Testis (tissue), 2 donors: ENCODE results near the gene IRGQ.

Experiments used
- POLR2A ChIP-seq: fragments of 450-650 bp; IDR thresholded peaks from one replicate; pipeline ENCODE4 v1.6.1; 2017; ENCODE audit warnings: antibody characterized with exemption, mild to moderate bottlenecking, moderate library complexity
- TF ChIP-seq, protein P1 (sequence below), 3 experiments: fragments of 450-650 bp in 2 of 3; fragments of 200-600 bp in 1 of 3; sonication (generic) in 1 of 3; IDR thresholded peaks; one replicate each; pipeline ENCODE4 v1.5.1; 2016 to 2019; ENCODE audit warnings: antibody characterized with exemption in 3 of 3, mild to moderate bottlenecking in 2 of 3, moderate library complexity in 1 of 3

- TF ChIP-seq, protein P1, sequence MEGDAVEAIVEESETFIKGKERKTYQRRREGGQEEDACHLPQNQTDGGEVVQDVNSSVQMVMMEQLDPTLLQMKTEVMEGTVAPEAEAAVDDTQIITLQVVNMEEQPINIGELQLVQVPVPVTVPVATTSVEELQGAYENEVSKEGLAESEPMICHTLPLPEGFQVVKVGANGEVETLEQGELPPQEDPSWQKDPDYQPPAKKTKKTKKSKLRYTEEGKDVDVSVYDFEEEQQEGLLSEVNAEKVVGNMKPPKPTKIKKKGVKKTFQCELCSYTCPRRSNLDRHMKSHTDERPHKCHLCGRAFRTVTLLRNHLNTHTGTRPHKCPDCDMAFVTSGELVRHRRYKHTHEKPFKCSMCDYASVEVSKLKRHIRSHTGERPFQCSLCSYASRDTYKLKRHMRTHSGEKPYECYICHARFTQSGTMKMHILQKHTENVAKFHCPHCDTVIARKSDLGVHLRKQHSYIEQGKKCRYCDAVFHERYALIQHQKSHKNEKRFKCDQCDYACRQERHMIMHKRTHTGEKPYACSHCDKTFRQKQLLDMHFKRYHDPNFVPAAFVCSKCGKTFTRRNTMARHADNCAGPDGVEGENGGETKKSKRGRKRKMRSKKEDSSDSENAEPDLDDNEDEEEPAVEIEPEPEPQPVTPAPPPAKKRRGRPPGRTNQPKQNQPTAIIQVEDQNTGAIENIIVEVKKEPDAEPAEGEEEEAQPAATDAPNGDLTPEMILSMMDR (IDR thresholded peaks at IDR 0.05) = no peak
- no peak for TF ChIP-seq POLR2A
Measured at GRCh38 chr19:43644181-43644580, 48.2 kb upstream of the IRGQ start.
